Endodermal cell (in vitro differentiated cells): Measurements from ENCODE around the gene ST3GAL4. TPM values are rescaled to one million over a fixed set of nuclear protein-coding genes. Genes with fewer than 3 reads are reported as not detected.
A peak's percentile ranks its signal among the peaks of the same experiment; 100 is the strongest.

Experiments used
- DNase-seq: peaks from one replicate; pipeline ENCODE4 v3.0.0-alpha.2; 2017
- H3K27ac ChIP-seq: 2 replicates; pipeline ENCODE4 v1.5.1; 2013; ENCODE audit warnings: mild to moderate bottlenecking, low read depth, low read length, moderate library complexity
- H3K27me3 ChIP-seq: 2 replicates; pipeline ENCODE4 v1.6.1; 2013; ENCODE audit warnings: mild to moderate bottlenecking, low read length, moderate library complexity; ENCODE audit not compliant: insufficient read depth, control insufficient read depth, poor library complexity, severe bottlenecking
- H3K36me3 ChIP-seq: 2 replicates; pipeline ENCODE4 v1.7.0; 2013; ENCODE audit warnings: mild to moderate bottlenecking, low read length, moderate library complexity; ENCODE audit not compliant: control insufficient read depth, insufficient read depth
- H3K4me1 ChIP-seq: one replicate; pipeline ENCODE4 v1.7.0; 2013; ENCODE audit warnings: low read length; ENCODE audit not compliant: control insufficient read depth, insufficient read depth
- H3K4me3 ChIP-seq: 2 replicates; pipeline ENCODE4 v1.5.1; 2013; ENCODE audit warnings: mild to moderate bottlenecking, low read length, moderate library complexity
- H3K9ac ChIP-seq: 2 replicates; pipeline ENCODE4 v1.6.1; 2013; ENCODE audit warnings: mild to moderate bottlenecking, low read length, moderate library complexity; ENCODE audit not compliant: poor library complexity, severe bottlenecking; ENCODE audit errors: extremely low read depth
- H3K9me3 ChIP-seq: 2 replicates; pipeline ENCODE4 v1.6.1; 2013; ENCODE audit warnings: mild to moderate bottlenecking, low read length, moderate library complexity; ENCODE audit not compliant: control insufficient read depth
- H3K27ac Mint-ChIP-seq: 2 replicates; pipeline ENCODE4 v1.8.0; 2020; ENCODE audit warnings: mixed read lengths
- H3K27me3 Mint-ChIP-seq: 2 replicates; pipeline ENCODE4 v1.8.0; 2021; ENCODE audit warnings: mild to moderate bottlenecking, mixed read lengths; ENCODE audit not compliant: insufficient read depth
- H3K36me3 Mint-ChIP-seq: 2 replicates; pipeline ENCODE4 v1.8.0; 2020; ENCODE audit warnings: low read depth, mixed read lengths
- H3K4me1 Mint-ChIP-seq: 2 replicates; pipeline ENCODE4 v1.8.0; 2020; ENCODE audit warnings: mixed read lengths
- H3K4me3 Mint-ChIP-seq: 2 replicates; pipeline ENCODE4 v1.8.0; 2020; ENCODE audit warnings: mild to moderate bottlenecking, moderate library complexity, mixed read lengths
- H3K9me3 Mint-ChIP-seq: 2 replicates; pipeline ENCODE4 v1.8.0; 2020; ENCODE audit warnings: mild to moderate bottlenecking, mixed read lengths
- WGBS, 2 experiments: methylation state at CpG; one replicate each; pipeline versions ENCODE4 v1.1.5 to v1.1.7; 2013; ENCODE audit warnings: missing lambda C conversion rate in 2 of 2, mixed read lengths in 1 of 2; ENCODE audit not compliant: insufficient coverage in 1 of 2, insufficient read length in 1 of 2; 5-methylcytosine and 5-hydroxymethylcytosine counted together
- total RNA-seq, 2 donors: library from RNA; stranded (reverse); fragmentation: NEBNext Ultra II Directional in 1 of 2; extraction: Animal tissue kit (Norgen Biotek cat#: 25700) in 1 of 2; gene quantifications; 2 replicates in 1 of 2; 3 replicates in 1 of 2; pipeline ENCODE4 v1.2.1, GENCODE V29; 2021
- TF ChIP-seq, protein P1 (sequence below): fragments of 200-600 bp; sonication (generic); conservative IDR thresholded peaks from 2 replicates; pipeline ENCODE4 v1.5.0; 2021; ENCODE audit warnings: antibody characterized with exemption, mild to moderate bottlenecking

Gene ST3GAL4
- total RNA-seq, 2 donors from 2014 or later, result 16.5 to 21.5 TPM

GRCh38 chr11:126358763-126359160 lies 3.3 kb downstream of the ST3GAL4 start:
- Mint-ChIP-seq H3K27ac (no peak overlapping the region), H3K4me3 (no peak overlapping the region), H3K27me3 (no peaks in the 10 kb centered on the region), H3K36me3 (peaks cover 4% of the 10 kb centered on the region), H3K9me3 (no peaks in the 10 kb centered on the region), H3K4me1 (peaks cover 48% of the 10 kb centered on the region)
- DNase-seq, result no peak
- TF ChIP-seq, protein P1, sequence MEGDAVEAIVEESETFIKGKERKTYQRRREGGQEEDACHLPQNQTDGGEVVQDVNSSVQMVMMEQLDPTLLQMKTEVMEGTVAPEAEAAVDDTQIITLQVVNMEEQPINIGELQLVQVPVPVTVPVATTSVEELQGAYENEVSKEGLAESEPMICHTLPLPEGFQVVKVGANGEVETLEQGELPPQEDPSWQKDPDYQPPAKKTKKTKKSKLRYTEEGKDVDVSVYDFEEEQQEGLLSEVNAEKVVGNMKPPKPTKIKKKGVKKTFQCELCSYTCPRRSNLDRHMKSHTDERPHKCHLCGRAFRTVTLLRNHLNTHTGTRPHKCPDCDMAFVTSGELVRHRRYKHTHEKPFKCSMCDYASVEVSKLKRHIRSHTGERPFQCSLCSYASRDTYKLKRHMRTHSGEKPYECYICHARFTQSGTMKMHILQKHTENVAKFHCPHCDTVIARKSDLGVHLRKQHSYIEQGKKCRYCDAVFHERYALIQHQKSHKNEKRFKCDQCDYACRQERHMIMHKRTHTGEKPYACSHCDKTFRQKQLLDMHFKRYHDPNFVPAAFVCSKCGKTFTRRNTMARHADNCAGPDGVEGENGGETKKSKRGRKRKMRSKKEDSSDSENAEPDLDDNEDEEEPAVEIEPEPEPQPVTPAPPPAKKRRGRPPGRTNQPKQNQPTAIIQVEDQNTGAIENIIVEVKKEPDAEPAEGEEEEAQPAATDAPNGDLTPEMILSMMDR, result no peak
- H3K27ac ChIP-seq, result no peak overlapping the region
- H3K27me3 ChIP-seq, result no peaks in the 10 kb centered on the region
- no peaks in the 10 kb centered on the region for H3K36me3 ChIP-seq
- H3K4me3 ChIP-seq, result no peak overlapping the region
- no peak overlapping the region for H3K9ac ChIP-seq
- peaks cover 9% of the 10 kb centered on the region for H3K4me1 ChIP-seq
- H3K9me3 ChIP-seq, result no peaks in the 10 kb centered on the region
- WGBS, 2 experiments, result 89% methylated on average over 2 of the region's 2 CpGs; no CpG with 5 or more reads in 1 of the 2 experiments

DNA sequence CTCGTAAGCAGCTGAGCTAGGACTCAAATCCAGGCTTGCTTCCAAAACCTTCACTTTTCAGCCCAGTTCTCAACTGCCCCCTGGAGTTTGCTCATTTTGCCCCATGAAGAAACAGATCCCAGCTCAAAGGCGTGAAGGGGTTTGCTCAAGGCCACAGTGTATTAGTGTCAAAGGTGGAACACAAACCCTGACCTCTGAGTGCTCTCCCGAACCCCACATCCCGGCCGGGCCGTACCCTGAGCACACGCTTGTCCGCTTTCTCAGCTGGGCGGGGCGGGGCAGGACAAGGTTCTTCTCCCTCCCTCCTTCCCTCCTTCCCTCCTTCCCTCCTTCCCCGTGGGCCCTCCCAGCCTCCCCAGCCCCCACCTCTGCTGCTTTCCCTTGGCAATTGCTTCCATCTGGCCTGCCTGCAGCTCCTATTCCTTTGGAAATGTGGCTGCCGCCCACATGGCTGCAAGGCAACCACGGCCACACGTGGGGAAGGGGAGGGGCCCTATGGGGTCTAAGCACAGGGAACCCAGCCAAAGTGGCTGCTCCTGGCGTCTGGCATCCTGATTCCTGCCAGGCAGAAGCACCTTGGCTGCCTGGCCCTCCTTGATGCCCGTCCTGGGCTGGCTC lies 4.1 kb downstream of the ST3GAL4 start:
- no peak overlapping the region for H3K4me3 Mint-ChIP-seq
- TF ChIP-seq, protein P1, result no peak
- WGBS, 2 experiments, result 92 to 95% methylated on average over 7 to 16 of the region's 16 CpGs
- no peak for DNase-seq
- peaks cover 46% of the 10 kb centered on the region for H3K4me1 Mint-ChIP-seq
- no peak overlapping the region for H3K27ac Mint-ChIP-seq
- H3K9me3 Mint-ChIP-seq, result no peaks in the 10 kb centered on the region
- no peaks in the 10 kb centered on the region for H3K27me3 Mint-ChIP-seq
- H3K36me3 Mint-ChIP-seq, result peaks cover 2% of the 10 kb centered on the region
- no peaks in the 10 kb centered on the region for H3K9me3 ChIP-seq
- no peak overlapping the region for H3K27ac ChIP-seq
- H3K4me1 ChIP-seq, result peaks cover 7% of the 10 kb centered on the region
- H3K9ac ChIP-seq, result no peak overlapping the region
- no peaks in the 10 kb centered on the region for H3K27me3 ChIP-seq
- H3K36me3 ChIP-seq, result no peaks in the 10 kb centered on the region
- H3K4me3 ChIP-seq, result no peak overlapping the region

DNA sequence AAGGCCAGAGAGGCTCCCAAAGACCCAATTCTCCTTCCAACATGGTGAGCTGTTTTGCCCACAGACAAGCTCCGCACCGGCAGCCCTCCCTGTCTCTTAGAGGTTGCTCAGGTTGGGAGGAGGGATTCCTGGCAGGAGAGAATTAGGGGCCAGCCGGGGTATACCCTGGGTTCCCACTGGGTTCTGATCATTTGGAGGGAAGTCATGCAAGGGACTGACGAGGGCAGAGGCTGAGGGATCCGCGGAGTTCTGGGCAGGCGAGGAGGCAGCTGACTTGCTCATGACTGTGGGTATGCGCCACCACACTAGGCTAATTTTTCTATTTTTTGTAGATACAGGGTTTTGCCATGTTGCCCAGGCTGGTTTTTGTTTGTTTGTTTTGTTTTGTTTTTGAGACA lies 4.6 kb downstream of the ST3GAL4 start:
- Histone ChIP-seq H3K27me3 (no peaks in the 10 kb centered on the region), H3K4me3 (no peak overlapping the region), H3K9ac (no peak overlapping the region), H3K9me3 (no peaks in the 10 kb centered on the region), H3K36me3 (no peaks in the 10 kb centered on the region), H3K27ac (no peak overlapping the region), H3K4me1 (peaks cover 7% of the 10 kb centered on the region)
- Mint-ChIP-seq H3K4me1 (peaks cover 41% of the 10 kb centered on the region), H3K9me3 (no peaks in the 10 kb centered on the region), H3K36me3 (peaks cover 2% of the 10 kb centered on the region), H3K27ac (no peak overlapping the region), H3K4me3 (no peak overlapping the region), H3K27me3 (no peaks in the 10 kb centered on the region)
- WGBS, 2 experiments, result 93 to 98% methylated on average over 5 to 8 of the region's 8 CpGs
- TF ChIP-seq, protein P1, result no peak
- peak; percentile 26 for DNase-seq
